Smooth muscle cell (in vitro differentiated cells): ENCODE results near the gene ARRDC1. TPM values are rescaled to one million over a fixed set of nuclear protein-coding genes. Genes with fewer than 3 reads are reported as not detected.

ENCODE experiments used
- DNase-seq: peaks from one replicate; lab custom pipeline; 2025; ENCODE audit not compliant: unreplicated experiment; lab: John Stamatoyannopoulos, UW
- H2AFZ ChIP-seq: fragments of 200-600 bp; sonication (generic); 2 replicates; pipeline ENCODE4 v1.6.0; 2016; ENCODE audit warnings: antibody characterized with exemption, low read depth, mild to moderate bottlenecking
- H3F3A ChIP-seq: fragments of 200-600 bp; sonication (generic); 2 replicates; pipeline ENCODE4 v1.6.0; 2017; ENCODE audit warnings: antibody characterized with exemption, low read depth
- H3K27ac ChIP-seq: fragments of 200-600 bp; sonication (generic); 2 replicates; pipeline ENCODE4 v1.5.1; 2016; ENCODE audit warnings: low read depth, mild to moderate bottlenecking
- H3K27me3 ChIP-seq: fragments of 200-600 bp; sonication (generic); 2 replicates; pipeline ENCODE4 v1.6.1; 2016; ENCODE audit warnings: low read depth, mild to moderate bottlenecking
- H3K36me3 ChIP-seq: fragments of 200-600 bp; sonication (generic); 2 replicates; pipeline ENCODE4 v1.5.1; 2016; ENCODE audit warnings: low read depth
- H3K4me1 ChIP-seq: fragments of 200-600 bp; sonication (generic); 2 replicates; pipeline ENCODE4 v1.5.1; 2016; ENCODE audit warnings: low read depth
- H3K4me2 ChIP-seq: fragments of 200-600 bp; sonication (generic); 2 replicates; pipeline ENCODE4 v1.6.0; 2016; ENCODE audit warnings: mild to moderate bottlenecking
- H3K4me3 ChIP-seq: fragments of 200-600 bp; sonication (generic); 2 replicates; pipeline ENCODE4 v1.5.1; 2016; ENCODE audit warnings: mild to moderate bottlenecking
- H3K79me2 ChIP-seq: fragments of 200-600 bp; sonication (generic); 2 replicates; pipeline ENCODE4 v1.6.0; 2016; ENCODE audit warnings: low read depth, mild to moderate bottlenecking
- H3K9ac ChIP-seq: fragments of 200-600 bp; sonication (generic); 2 replicates; pipeline ENCODE4 v1.6.0; 2016; ENCODE audit warnings: low read depth
- H3K9me3 ChIP-seq: fragments of 200-600 bp; sonication (generic); replicated peaks from 2 replicates; pipeline ENCODE4 v1.5.1; 2016; ENCODE audit warnings: low read depth
- H4K20me1 ChIP-seq: fragments of 200-600 bp; sonication (generic); 2 replicates; pipeline ENCODE4 v1.6.0; 2016; ENCODE audit warnings: low read depth
- CTCF ChIP-seq: fragments of 200-600 bp; sonication (generic); IDR thresholded peaks from 2 replicates; pipeline ENCODE4 v1.5.1; 2017; ENCODE audit warnings: borderline replicate concordance, mild to moderate bottlenecking, antibody characterized with exemption; ENCODE audit not compliant: insufficient read depth, poor library complexity, severe bottlenecking
- WGBS: methylation state at CpG from one replicate; pipeline ENCODE4 v1.1.7; 2016; ENCODE audit warnings: low lambda C conversion rate; 5-methylcytosine and 5-hydroxymethylcytosine counted together
- polyA plus RNA-seq: library from polyadenylated mRNA; unstranded; fragments of >200 nt; fragmentation: Nextera tagmentation; extraction: Ambion mirVana; gene quantifications from 2 replicates; pipeline ENCODE4 v1.2.1, GENCODE V29; 2016
- total RNA-seq: library from RNA; depleted of rRNA; stranded (reverse); fragments of >200 nt; gene quantifications from 2 replicates; pipeline ENCODE4 v1.2.3, GENCODE V29; 2014

Gene ARRDC1
- total and polyA plus RNA-seq, 2 experiments from 2014 or later: 16.7 to 18.7 TPM

GRCh38 chr9:137589441-137590122 is 15.9 kb upstream of the ARRDC1 start:
- DNase-seq: no peak
- TF ChIP-seq CTCF: no peak
- peak overlapping the region; percentile 62 for H3K9ac ChIP-seq
- 13% methylated on average over 49 of the region's 58 CpGs for WGBS
- H3K4me1 ChIP-seq: peaks cover 9% of the 10 kb centered on the region
- H2AFZ ChIP-seq: no peak overlapping the region
- no peaks in the 10 kb centered on the region for H3K36me3 ChIP-seq
- H3K79me2 ChIP-seq: peaks cover 16% of the 10 kb centered on the region
- no peaks in the 10 kb centered on the region for H3F3A ChIP-seq
- no peaks in the 10 kb centered on the region for H3K27me3 ChIP-seq
- no peak overlapping the region for H3K27ac ChIP-seq
- peak overlapping the region; percentile 74 for H3K4me3 ChIP-seq
- peaks cover 11% of the 10 kb centered on the region for H4K20me1 ChIP-seq
- peak overlapping the region; percentile 94 for H3K4me2 ChIP-seq
- H3K9me3 ChIP-seq: no peaks in the 10 kb centered on the region

GRCh38 chr9:137590123-137590468 is 15.4 kb upstream of the ARRDC1 start:
- H3K79me2 ChIP-seq: peaks cover 16% of the 10 kb centered on the region
- H3K9me3 ChIP-seq: no peaks in the 10 kb centered on the region
- H3K27ac ChIP-seq: no peak overlapping the region
- H3K4me3 ChIP-seq: peak overlapping the region; percentile 74
- H3K9ac ChIP-seq: no peak overlapping the region
- H3F3A ChIP-seq: no peaks in the 10 kb centered on the region
- peaks cover 11% of the 10 kb centered on the region for H4K20me1 ChIP-seq
- no peak for DNase-seq
- H3K27me3 ChIP-seq: no peaks in the 10 kb centered on the region
- 0% methylated on average over 22 of the region's 61 CpGs for WGBS
- peak overlapping the region; percentile 94 for H3K4me2 ChIP-seq
- H3K4me1 ChIP-seq: peaks cover 9% of the 10 kb centered on the region
- H3K36me3 ChIP-seq: no peaks in the 10 kb centered on the region
- no peak for TF ChIP-seq CTCF
- no peak overlapping the region for H2AFZ ChIP-seq

- Histone ChIP-seq H3K9ac (peak within 1 kb of the TSS; percentile 62), H3K36me3 (no peaks in the 10 kb centered on the region), H3K4me3 (peak within 1 kb of the TSS; percentile 86), H3K27me3 (no peaks in the 10 kb centered on the region), H3K79me2 (peaks cover 16% of the 10 kb centered on the region), H2AFZ (peak within 1 kb of the TSS; percentile 90), H3K27ac (peak within 1 kb of the TSS; percentile 25), H3K9me3 (no peaks in the 10 kb centered on the region), H3K4me2 (peak within 1 kb of the TSS; percentile 94), H3F3A (no peaks in the 10 kb centered on the region), H3K4me1 (peaks cover 9% of the 10 kb centered on the region), H4K20me1 (peaks cover 11% of the 10 kb centered on the region)
- 2% methylated on average over 59 of the region's 113 CpGs for WGBS
- TF ChIP-seq CTCF: no peak
- peak; percentile 71 for DNase-seq
Observed at GRCh38 chr9:137590469-137591383, 14.8 kb upstream of the ARRDC1 start, which contains the start of gene ZMYND19. ZMYND19 (minus strand) TSS chr9:137590512; CDS start chr9:137590263, 249 bp downstream.
